Activated CD8-positive, alpha-beta T cell treated with anti-CD3 and anti-CD28 coated beads for 36 hours (primary cell): Measurements from ENCODE around the gene GP5. TPM values are rescaled to one million over a fixed set of nuclear protein-coding genes. Genes with fewer than 3 reads are reported as not detected.

Experiments
- ATAC-seq: fragments of 200-7000 bp; cut with Tn5 transposase; one replicate; pipeline ENCODE4 v1.10.0; 2021; ENCODE audit warnings: mild to moderate bottlenecking, moderate library complexity
- CTCF ChIA-PET: fragments of 350-600 bp; sonication (Branson Sonifier 250); formaldehyde crosslinking; loops from one replicate; lab custom pipeline; 2021; ENCODE audit warnings: antibody characterized with exemption; lab: Charles Lee
- POLR2A ChIA-PET: fragments of 350-600 bp; sonication (Branson Sonifier 250); formaldehyde crosslinking; loops from one replicate; lab custom pipeline; 2021; ENCODE audit warnings: antibody characterized with exemption; lab: Charles Lee
- DNase-seq: peaks from one replicate; pipeline ENCODE4 v3.0.0-alpha.2; 2020
- H3K27ac Mint-ChIP-seq: one replicate; pipeline ENCODE4 v1.8.0; 2021; ENCODE audit warnings: mild to moderate bottlenecking, mixed read lengths
- H3K27me3 Mint-ChIP-seq: one replicate; pipeline ENCODE4 v1.8.0; 2021; ENCODE audit warnings: mixed read lengths
- H3K36me3 Mint-ChIP-seq: one replicate; pipeline ENCODE4 v1.8.0; 2021; ENCODE audit warnings: low read depth, mixed read lengths
- H3K4me1 Mint-ChIP-seq: one replicate; pipeline ENCODE4 v1.8.0; 2021; ENCODE audit warnings: low read depth, mixed read lengths
- H3K4me3 Mint-ChIP-seq: one replicate; pipeline ENCODE4 v1.8.0; 2021; ENCODE audit warnings: mild to moderate bottlenecking, moderate library complexity, mixed read lengths
- H3K9me3 Mint-ChIP-seq: one replicate; pipeline ENCODE4 v1.8.0; 2021; ENCODE audit warnings: mixed read lengths
- intact Hi-C: fragments of 100-400 bp; cut with micrococcal nuclease; formaldehyde crosslinking; loops from one replicate; pipeline ENCODE4 v1.10.0; 2022
- total RNA-seq, 2 experiments: library from RNA; stranded (reverse); gene quantifications; one replicate each; pipeline ENCODE4 v1.2.3, GENCODE V29; 2021
- TF ChIP-seq, protein P1 (sequence below): fragments of 200-600 bp; IDR thresholded peaks from one replicate; pipeline ENCODE4 v1.8.0; 2022; ENCODE audit warnings: antibody characterized with exemption, mild to moderate bottlenecking

The GP5 gene
- total RNA-seq, 2 experiments from 2014 or later = 0.72 to 0.83 TPM

DNA sequence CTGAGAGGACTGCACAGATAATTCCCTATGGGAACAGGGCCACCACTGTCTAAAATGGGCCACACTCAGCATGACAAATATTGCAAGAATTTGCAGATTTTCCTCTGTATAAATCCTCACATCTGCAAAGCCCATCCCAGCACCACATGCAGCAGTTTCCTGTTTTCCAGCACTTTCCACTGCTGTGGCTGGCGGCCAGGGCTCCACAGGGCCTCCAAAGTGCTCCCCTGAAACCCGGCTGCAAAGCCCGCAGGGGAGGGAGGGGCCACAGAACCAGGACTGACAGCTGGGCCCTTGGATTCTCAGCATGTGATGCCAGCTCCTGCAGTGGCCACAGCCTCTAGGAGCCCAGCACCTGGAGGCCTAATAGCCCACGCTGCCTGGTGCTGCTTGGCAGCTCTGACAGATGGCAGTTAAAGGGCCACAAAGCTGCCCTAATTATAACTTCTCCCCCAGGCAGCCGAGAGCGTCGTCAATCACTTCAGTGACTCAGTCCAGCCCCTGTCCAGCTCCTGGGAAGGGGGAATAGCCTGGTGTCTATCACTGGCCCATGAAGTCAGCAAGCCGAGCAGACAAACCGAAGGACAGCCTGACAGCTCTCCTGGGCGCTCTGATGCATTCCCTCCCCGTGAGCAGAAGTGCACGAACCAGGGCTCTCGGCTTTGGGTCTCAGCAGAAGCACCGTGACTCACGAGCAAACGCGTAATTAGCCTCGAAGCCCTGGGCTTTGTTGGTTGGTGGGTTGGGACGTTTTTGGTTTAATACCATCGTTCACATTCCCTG, 34.2 kb downstream of the GP5 start:
- TF ChIP-seq, protein P1, sequence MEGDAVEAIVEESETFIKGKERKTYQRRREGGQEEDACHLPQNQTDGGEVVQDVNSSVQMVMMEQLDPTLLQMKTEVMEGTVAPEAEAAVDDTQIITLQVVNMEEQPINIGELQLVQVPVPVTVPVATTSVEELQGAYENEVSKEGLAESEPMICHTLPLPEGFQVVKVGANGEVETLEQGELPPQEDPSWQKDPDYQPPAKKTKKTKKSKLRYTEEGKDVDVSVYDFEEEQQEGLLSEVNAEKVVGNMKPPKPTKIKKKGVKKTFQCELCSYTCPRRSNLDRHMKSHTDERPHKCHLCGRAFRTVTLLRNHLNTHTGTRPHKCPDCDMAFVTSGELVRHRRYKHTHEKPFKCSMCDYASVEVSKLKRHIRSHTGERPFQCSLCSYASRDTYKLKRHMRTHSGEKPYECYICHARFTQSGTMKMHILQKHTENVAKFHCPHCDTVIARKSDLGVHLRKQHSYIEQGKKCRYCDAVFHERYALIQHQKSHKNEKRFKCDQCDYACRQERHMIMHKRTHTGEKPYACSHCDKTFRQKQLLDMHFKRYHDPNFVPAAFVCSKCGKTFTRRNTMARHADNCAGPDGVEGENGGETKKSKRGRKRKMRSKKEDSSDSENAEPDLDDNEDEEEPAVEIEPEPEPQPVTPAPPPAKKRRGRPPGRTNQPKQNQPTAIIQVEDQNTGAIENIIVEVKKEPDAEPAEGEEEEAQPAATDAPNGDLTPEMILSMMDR = no peak
- Mint-ChIP-seq H3K27ac (no peak overlapping the region), H3K9me3 (no peaks in the 10 kb centered on the region), H3K4me1 (no peaks in the 10 kb centered on the region), H3K36me3 (no peaks in the 10 kb centered on the region), H3K27me3 (peaks cover 20% of the 10 kb centered on the region), H3K4me3 (no peak overlapping the region)
- ATAC-seq = no peak
- DNase-seq = no peak
- ChIA-PET POLR2A (no interaction called here), CTCF (interaction anchor here (1.5 to 4.7 kb wide), 4 partner anchors 21 to 39 kb away, joined by 4 to 22 read pairs (median 4); no protein-coding TSS in a partner anchor)
- intact Hi-C loops = no loop called here

DNA sequence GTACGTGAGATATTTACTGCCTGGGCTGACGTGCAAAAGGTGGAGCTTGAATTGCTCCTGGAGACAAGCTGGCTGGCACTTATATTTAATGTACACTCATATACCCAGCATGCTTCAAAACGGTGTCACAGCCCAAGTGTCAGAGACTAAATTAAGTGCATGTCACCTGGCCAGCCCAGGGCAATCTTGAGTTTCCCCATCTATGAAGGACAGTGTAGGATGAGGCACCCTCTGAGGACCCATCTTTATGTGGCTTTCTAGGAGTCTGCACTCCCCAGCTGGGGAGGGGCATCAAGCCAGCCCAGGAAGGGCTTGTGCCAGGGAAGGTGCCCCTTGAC, 34.8 kb downstream of the GP5 start:
- no peak overlapping the region for H3K4me3 Mint-ChIP-seq
- H3K4me1 Mint-ChIP-seq = no peaks in the 10 kb centered on the region
- ChIA-PET CTCF (interaction anchor here (1.5 to 4.7 kb wide), 4 partner anchors 20 to 40 kb away, joined by 4 to 22 read pairs (median 4); no protein-coding TSS in a partner anchor), POLR2A (no interaction called here)
- ATAC-seq (no peak), DNase-seq (no peak)
- peaks cover 17% of the 10 kb centered on the region for H3K27me3 Mint-ChIP-seq
- no peak overlapping the region for H3K27ac Mint-ChIP-seq
- intact Hi-C loops = no loop called here
- TF ChIP-seq, protein P1 = no peak
- H3K36me3 Mint-ChIP-seq = no peaks in the 10 kb centered on the region
- H3K9me3 Mint-ChIP-seq = no peaks in the 10 kb centered on the region

- ATAC-seq (no peak), DNase-seq (no peak)
- TF ChIP-seq, protein P1 = no peak
- H3K4me1 Mint-ChIP-seq = no peaks in the 10 kb centered on the region
- no peaks in the 10 kb centered on the region for H3K9me3 Mint-ChIP-seq
- POLR2A ChIA-PET = no interaction called here
- CTCF ChIA-PET = interaction anchor here (1.0 to 1.1 kb wide), 3 partner anchors 15 to 26 kb away, joined by 3 to 6 read pairs (median 5); no protein-coding TSS in a partner anchor
- H3K36me3 Mint-ChIP-seq = no peaks in the 10 kb centered on the region
- intact Hi-C loops = no loop called here
- no peak overlapping the region for H3K4me3 Mint-ChIP-seq
- no peaks in the 10 kb centered on the region for H3K27me3 Mint-ChIP-seq
- no peak overlapping the region for H3K27ac Mint-ChIP-seq
Measured at GRCh38 chr3:194360568-194360967, 38.5 kb downstream of the GP5 start.

DNA sequence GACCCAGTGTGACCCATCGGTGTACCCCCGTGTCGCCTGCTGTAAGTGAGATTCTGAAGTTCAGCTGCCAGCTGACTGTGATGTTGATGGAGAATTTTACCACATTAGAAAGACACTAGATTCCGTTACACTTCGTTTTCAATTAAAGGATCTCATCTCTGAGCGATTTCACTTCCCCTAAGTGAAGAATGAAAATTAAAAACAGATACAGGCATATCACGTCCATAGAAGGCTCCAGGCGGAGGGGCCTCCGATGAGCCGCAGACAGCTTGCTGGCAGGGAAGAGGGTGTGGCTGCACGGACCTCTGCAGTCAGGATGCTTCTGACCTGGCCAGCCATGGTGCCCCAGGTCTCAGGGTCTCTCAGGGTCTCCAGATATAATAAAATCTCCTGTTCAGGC, 41.4 kb downstream of the GP5 start:
- no peaks in the 10 kb centered on the region for H3K36me3 Mint-ChIP-seq
- H3K9me3 Mint-ChIP-seq = no peaks in the 10 kb centered on the region
- H3K27ac Mint-ChIP-seq = no peak overlapping the region
- DNase-seq = no peak
- TF ChIP-seq, protein P1 = no peak
- no peaks in the 10 kb centered on the region for H3K27me3 Mint-ChIP-seq
- ChIA-PET CTCF (interaction anchor here (1.4 to 5.2 kb wide), 2 partner anchors 13 to 16 kb away, joined by 4 to 39 read pairs; no protein-coding TSS in a partner anchor), POLR2A (interaction anchor here (0.5 to 1.4 kb wide), 3 partner anchors 12 to 227 kb away, joined by 3 to 6 read pairs (median 3); no protein-coding TSS in a partner anchor)
- H3K4me3 Mint-ChIP-seq = no peak overlapping the region
- H3K4me1 Mint-ChIP-seq = no peaks in the 10 kb centered on the region
- intact Hi-C loops = no loop called here
- ATAC-seq = no peak

GRCh38 chr3:194355379-194355778, 43.7 kb downstream of the GP5 start:
- intact Hi-C loops = no loop called here
- DNase-seq = no peak
- CTCF ChIA-PET = interaction anchor here (0.9 to 5.2 kb wide), 3 partner anchors 11 to 40 kb away, joined by 3 to 39 read pairs (median 5); no protein-coding TSS in a partner anchor

More at GRCh38 chr3:194355379-194355778, 43.7 kb downstream of the GP5 start:
- Mint-ChIP-seq H3K36me3 (no peaks in the 10 kb centered on the region), H3K27me3 (no peaks in the 10 kb centered on the region), H3K9me3 (no peaks in the 10 kb centered on the region), H3K4me3 (no peak overlapping the region), H3K27ac (no peak overlapping the region), H3K4me1 (no peaks in the 10 kb centered on the region)
- TF ChIP-seq, protein P1 = no peak
- ATAC-seq = no peak
- POLR2A ChIA-PET = no interaction called here
